ENCODE data around the gene ACSL4.
"Not testable (repeated sequence)": the region's sequence is repeated elsewhere in the genome, so short reads cannot be mapped to it uniquely, and the experiment has no call there.

ACSL4 gene

GRCh38 chrX:109732807-109733612 is at the start of gene ACSL4:
Gene ACSL4, minus strand, starts transcription at chrX:109733257. Its CDS starts 49,894 bp downstream, at chrX:109683363.
- in situ Hi-C loops (cut with MboI; ENCODE audit: low pct_unique_long_range_greater_than_20kb, low sequenced_read_pairs) = no loop called here
- DNase-seq = peak; percentile 94

- DNase-seq = no peak
- in situ Hi-C loops (cut with MboI; ENCODE audit: low pct_unique_long_range_greater_than_20kb, low sequenced_read_pairs) = no loop called here
Measured at GRCh38 chrX:109777749-109778148, 44.7 kb upstream of the ACSL4 start.

GRCh38 chrX:109776986-109777385 is 43.9 kb upstream of the ACSL4 start:
- in situ Hi-C loops (cut with MboI; ENCODE audit: low pct_unique_long_range_greater_than_20kb, low sequenced_read_pairs) = no loop called here
- no peak for DNase-seq

GRCh38 chrX:109776432-109776831 is 43.4 kb upstream of the ACSL4 start:
- in situ Hi-C loops (cut with MboI; ENCODE audit: low pct_unique_long_range_greater_than_20kb, low sequenced_read_pairs) = no loop called here

GRCh38 chrX:109775386-109775785 is 42.3 kb upstream of the ACSL4 start:
- no peak for DNase-seq
- in situ Hi-C loops (cut with MboI; ENCODE audit: low pct_unique_long_range_greater_than_20kb, low sequenced_read_pairs) = no loop called here

More at GRCh38 chrX:109776432-109776831, 43.4 kb upstream of the ACSL4 start:
- DNase-seq = no peak

- no peak for DNase-seq
- in situ Hi-C loops (cut with MboI; ENCODE audit: low pct_unique_long_range_greater_than_20kb, low sequenced_read_pairs) = no loop called here
Measured at GRCh38 chrX:109774706-109775105, 41.6 kb upstream of the ACSL4 start.

GRCh38 chrX:109774136-109774535 is 41.1 kb upstream of the ACSL4 start:
- in situ Hi-C loops (cut with MboI; ENCODE audit: low pct_unique_long_range_greater_than_20kb, low sequenced_read_pairs) = no loop called here

GRCh38 chrX:109773374-109773773 is 40.3 kb upstream of the ACSL4 start:
- in situ Hi-C loops (cut with MboI; ENCODE audit: low pct_unique_long_range_greater_than_20kb, low sequenced_read_pairs) = no loop called here
- DNase-seq = no peak

More at GRCh38 chrX:109774136-109774535, 41.1 kb upstream of the ACSL4 start:
- no peak for DNase-seq

- in situ Hi-C loops (cut with MboI; ENCODE audit: low pct_unique_long_range_greater_than_20kb, low sequenced_read_pairs) = no loop called here
- DNase-seq = no peak
Measured at GRCh38 chrX:109770780-109771179, 37.7 kb upstream of the ACSL4 start.

- DNase-seq = no peak
- in situ Hi-C loops (cut with MboI; ENCODE audit: low pct_unique_long_range_greater_than_20kb, low sequenced_read_pairs) = no loop called here
Measured at GRCh38 chrX:109760922-109761250, 27.8 kb upstream of the ACSL4 start.

GRCh38 chrX:109760209-109760921 is 27.3 kb upstream of the ACSL4 start:
- peak; percentile 54 for DNase-seq
- in situ Hi-C loops (cut with MboI; ENCODE audit: low pct_unique_long_range_greater_than_20kb, low sequenced_read_pairs) = no loop called here

GRCh38 chrX:109753256-109753655 is 20.2 kb upstream of the ACSL4 start:
- no peak for DNase-seq
- in situ Hi-C loops (cut with MboI; ENCODE audit: low pct_unique_long_range_greater_than_20kb, low sequenced_read_pairs) = no loop called here

- no peak for DNase-seq
- in situ Hi-C loops (cut with MboI; ENCODE audit: low pct_unique_long_range_greater_than_20kb, low sequenced_read_pairs) = no loop called here
Measured at GRCh38 chrX:109751698-109752097, 18.6 kb upstream of the ACSL4 start.

GRCh38 chrX:109749207-109749606 is 16.1 kb upstream of the ACSL4 start:
- no peak for DNase-seq
- in situ Hi-C loops (cut with MboI; ENCODE audit: low pct_unique_long_range_greater_than_20kb, low sequenced_read_pairs) = no loop called here

GRCh38 chrX:109747681-109748080 is 14.6 kb upstream of the ACSL4 start:
- in situ Hi-C loops (cut with MboI; ENCODE audit: low pct_unique_long_range_greater_than_20kb, low sequenced_read_pairs) = no loop called here
- DNase-seq = no peak

GRCh38 chrX:109742722-109743121 is 9.7 kb upstream of the ACSL4 start:
- in situ Hi-C loops (cut with MboI; ENCODE audit: low pct_unique_long_range_greater_than_20kb, low sequenced_read_pairs) = no loop called here
- no peak for DNase-seq

- in situ Hi-C loops (cut with MboI; ENCODE audit: low pct_unique_long_range_greater_than_20kb, low sequenced_read_pairs) = not testable (repeated sequence)
- peak; percentile 46 for DNase-seq
Measured at GRCh38 chrX:109740896-109741295, 7.8 kb upstream of the ACSL4 start.

- in situ Hi-C loops (cut with MboI; ENCODE audit: low pct_unique_long_range_greater_than_20kb, low sequenced_read_pairs) = no loop called here
- no peak for DNase-seq
Measured at GRCh38 chrX:109740433-109740809, 7.4 kb upstream of the ACSL4 start.

GRCh38 chrX:109739625-109740432 is 6.8 kb upstream of the ACSL4 start:
- no peak for DNase-seq
- in situ Hi-C loops (cut with MboI; ENCODE audit: low pct_unique_long_range_greater_than_20kb, low sequenced_read_pairs) = no loop called here

GRCh38 chrX:109735202-109735744 is 2.2 kb upstream of the ACSL4 start:
- peak; percentile 32 for DNase-seq
- in situ Hi-C loops (cut with MboI; ENCODE audit: low pct_unique_long_range_greater_than_20kb, low sequenced_read_pairs) = no loop called here

Measured in KBM-7 (cell line).